ENCODE measurements around the gene GAS5.

Gene GAS5

DNA sequence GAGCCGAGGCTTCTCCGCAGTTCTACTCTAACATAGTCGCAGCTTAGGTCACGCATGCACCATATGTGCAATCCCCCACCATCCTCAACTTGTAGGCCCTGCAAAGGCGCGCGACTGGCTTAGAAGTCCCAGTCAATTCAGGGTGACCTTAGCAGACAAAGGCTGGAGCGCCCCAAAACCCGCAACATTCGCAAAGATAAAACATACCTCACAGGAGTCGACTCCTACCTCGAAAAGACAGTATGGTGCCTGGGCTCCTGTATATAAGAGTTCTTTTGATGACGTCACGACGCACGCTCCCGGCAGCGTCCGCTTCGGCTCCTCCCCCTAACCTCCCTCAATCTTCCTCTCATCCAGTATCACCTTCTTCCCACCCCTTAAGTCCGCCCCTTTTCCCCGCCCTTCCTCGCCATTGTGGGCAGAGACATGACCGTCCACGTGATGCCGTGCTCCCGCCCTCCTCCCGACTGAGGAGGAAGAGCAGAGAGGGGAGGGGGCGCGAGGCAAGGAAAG is at the start of gene GAS5:
Gene GAS5 (minus strand): TSS at position 237 of the 513 bp plus-strand sequence.
- peaks cover 60% of the 10 kb centered on the region for H3K36me3 ChIP-seq
- peak within 1 kb of the TSS; percentile 96 for H3K4me3 ChIP-seq (ENCODE audit: low read depth, low read length)
- peak; percentile 100 for DNase-seq
- no peaks in the 10 kb centered on the region for H3K27me3 ChIP-seq (ENCODE audit: insufficient read depth, low read depth, severe bottlenecking)
- H3K27ac ChIP-seq: peak within 1 kb of the TSS; percentile 95
- TF ChIP-seq, protein P1, sequence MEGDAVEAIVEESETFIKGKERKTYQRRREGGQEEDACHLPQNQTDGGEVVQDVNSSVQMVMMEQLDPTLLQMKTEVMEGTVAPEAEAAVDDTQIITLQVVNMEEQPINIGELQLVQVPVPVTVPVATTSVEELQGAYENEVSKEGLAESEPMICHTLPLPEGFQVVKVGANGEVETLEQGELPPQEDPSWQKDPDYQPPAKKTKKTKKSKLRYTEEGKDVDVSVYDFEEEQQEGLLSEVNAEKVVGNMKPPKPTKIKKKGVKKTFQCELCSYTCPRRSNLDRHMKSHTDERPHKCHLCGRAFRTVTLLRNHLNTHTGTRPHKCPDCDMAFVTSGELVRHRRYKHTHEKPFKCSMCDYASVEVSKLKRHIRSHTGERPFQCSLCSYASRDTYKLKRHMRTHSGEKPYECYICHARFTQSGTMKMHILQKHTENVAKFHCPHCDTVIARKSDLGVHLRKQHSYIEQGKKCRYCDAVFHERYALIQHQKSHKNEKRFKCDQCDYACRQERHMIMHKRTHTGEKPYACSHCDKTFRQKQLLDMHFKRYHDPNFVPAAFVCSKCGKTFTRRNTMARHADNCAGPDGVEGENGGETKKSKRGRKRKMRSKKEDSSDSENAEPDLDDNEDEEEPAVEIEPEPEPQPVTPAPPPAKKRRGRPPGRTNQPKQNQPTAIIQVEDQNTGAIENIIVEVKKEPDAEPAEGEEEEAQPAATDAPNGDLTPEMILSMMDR (IDR thresholded peaks at IDR 0.05; ENCODE audit: low read depth, low read length): no peak
- no peaks in the 10 kb centered on the region for H3K9me3 ChIP-seq (ENCODE audit: severe bottlenecking)

DNA sequence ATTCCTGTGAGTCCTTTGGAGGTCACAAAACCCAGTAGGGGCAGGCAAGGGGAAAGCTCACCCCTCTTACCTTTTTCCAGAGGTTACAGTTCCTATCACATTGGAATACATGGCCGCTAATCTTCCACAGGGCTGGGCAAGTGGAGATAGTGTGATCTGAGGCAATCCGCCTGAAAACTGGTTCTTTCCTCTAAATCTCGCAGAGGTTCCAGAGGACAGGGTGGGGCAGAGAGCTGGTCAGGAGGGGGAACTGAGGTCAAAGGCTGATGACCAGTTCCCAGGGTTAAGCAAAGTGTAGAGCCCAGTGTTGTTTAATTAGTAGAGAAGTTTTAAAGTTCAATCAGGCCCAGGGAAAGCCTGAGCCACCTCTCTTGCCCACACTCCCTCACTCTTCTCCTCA is 49.4 kb upstream of the GAS5 start, which contains the start of gene SERPINC1:
Gene SERPINC1 (minus strand): TSS at position 179 of the 400 bp plus-strand sequence. CDS start 68 bp downstream, at position 111.
- H3K27ac ChIP-seq: no peak within 1 kb of the TSS
- TF ChIP-seq, protein P1 (IDR thresholded peaks at IDR 0.05; ENCODE audit: low read depth, low read length): no peak
- H3K36me3 ChIP-seq: no peaks in the 10 kb centered on the region
- no peaks in the 10 kb centered on the region for H3K9me3 ChIP-seq (ENCODE audit: severe bottlenecking)
- no peak for DNase-seq
- no peaks in the 10 kb centered on the region for H3K27me3 ChIP-seq (ENCODE audit: insufficient read depth, low read depth, severe bottlenecking)
- no peak within 1 kb of the TSS for H3K4me3 ChIP-seq (ENCODE audit: low read depth, low read length)

DNA sequence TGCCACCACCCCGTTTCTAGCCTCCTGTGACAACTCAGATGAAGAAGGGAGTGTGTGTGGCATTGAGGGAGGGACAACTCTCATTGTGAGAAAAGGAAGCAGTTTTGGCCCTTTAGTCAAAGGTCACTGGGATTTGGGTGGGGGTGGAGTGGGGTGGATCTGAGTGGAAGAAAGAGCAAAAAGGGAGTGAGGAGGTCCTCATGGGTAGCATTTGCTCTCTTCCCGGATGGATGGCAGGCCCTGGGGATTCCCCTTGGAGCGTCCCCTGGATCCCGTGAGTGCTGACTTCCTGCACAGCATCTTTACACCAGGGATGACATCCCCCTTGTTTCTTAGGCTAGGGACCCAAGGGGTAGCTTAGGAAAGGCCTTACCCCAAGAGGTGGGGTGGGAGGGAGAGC is 48.9 kb upstream of the GAS5 start:
- Histone ChIP-seq H3K4me3 (ENCODE audit: low read depth, low read length) (no peak overlapping the region), H3K27ac (no peak overlapping the region), H3K27me3 (ENCODE audit: insufficient read depth, low read depth, severe bottlenecking) (no peaks in the 10 kb centered on the region), H3K9me3 (ENCODE audit: severe bottlenecking) (no peaks in the 10 kb centered on the region), H3K36me3 (no peaks in the 10 kb centered on the region)
- DNase-seq: no peak
- TF ChIP-seq, protein P1 (IDR thresholded peaks at IDR 0.05; ENCODE audit: low read depth, low read length): no peak

DNA sequence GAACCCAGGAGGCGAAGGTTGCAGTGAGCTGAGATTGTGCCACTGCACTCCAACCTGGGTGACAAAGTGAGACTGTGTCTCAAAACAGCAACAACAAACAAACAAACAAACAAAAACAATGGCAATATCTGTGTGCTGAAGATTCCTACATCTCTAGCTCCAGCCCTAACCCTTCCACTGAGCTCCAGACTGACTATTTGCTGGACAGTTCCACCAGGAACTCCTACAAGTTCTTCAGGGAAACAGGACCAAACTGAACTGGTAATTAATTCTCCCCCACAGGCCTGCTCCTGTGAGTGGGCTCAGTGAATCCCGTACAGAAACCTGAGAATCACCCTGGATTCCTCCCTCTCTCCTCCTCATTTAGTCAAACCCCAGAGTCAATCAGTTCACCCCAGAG is 47.8 kb upstream of the GAS5 start:
- Histone ChIP-seq H3K27ac (no peak overlapping the region), H3K9me3 (ENCODE audit: severe bottlenecking) (no peaks in the 10 kb centered on the region), H3K36me3 (no peaks in the 10 kb centered on the region), H3K4me3 (ENCODE audit: low read depth, low read length) (no peak overlapping the region), H3K27me3 (ENCODE audit: insufficient read depth, low read depth, severe bottlenecking) (no peaks in the 10 kb centered on the region)
- DNase-seq: no peak
- TF ChIP-seq, protein P1 (IDR thresholded peaks at IDR 0.05; ENCODE audit: low read depth, low read length): no peak

DNA sequence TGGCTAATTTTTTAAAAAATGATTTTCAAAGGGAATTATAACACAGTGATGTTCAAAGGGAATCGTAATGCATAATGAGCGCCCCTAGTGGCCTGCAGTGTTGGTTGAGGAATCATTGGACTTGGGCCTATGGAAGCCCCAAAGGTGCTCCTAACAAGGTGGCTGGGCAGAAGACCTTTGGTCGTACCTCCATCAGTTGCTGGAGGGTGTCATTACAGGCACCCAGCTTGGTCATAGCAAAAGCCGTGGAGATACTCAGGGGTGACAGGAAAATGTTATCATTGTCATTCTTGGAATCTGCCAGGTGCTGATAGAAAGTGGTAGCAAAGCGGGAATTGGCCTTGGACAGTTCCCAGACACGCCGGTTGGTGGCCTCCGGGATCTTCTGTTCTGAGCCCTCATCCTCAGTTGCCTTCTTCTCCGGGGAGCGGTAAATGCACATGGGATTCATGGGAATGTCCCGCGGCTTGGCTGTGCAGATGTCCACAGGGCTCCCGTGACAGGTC is 46.6 kb upstream of the GAS5 start:
- DNase-seq: peak; percentile 42
- no peaks in the 10 kb centered on the region for H3K36me3 ChIP-seq
- TF ChIP-seq, protein P1 (IDR thresholded peaks at IDR 0.05; ENCODE audit: low read depth, low read length): peak; percentile 69
- H3K27ac ChIP-seq: no peak overlapping the region
- H3K4me3 ChIP-seq (ENCODE audit: low read depth, low read length): no peak overlapping the region
- no peaks in the 10 kb centered on the region for H3K27me3 ChIP-seq (ENCODE audit: insufficient read depth, low read depth, severe bottlenecking)
- H3K9me3 ChIP-seq (ENCODE audit: severe bottlenecking): no peaks in the 10 kb centered on the region

DNA sequence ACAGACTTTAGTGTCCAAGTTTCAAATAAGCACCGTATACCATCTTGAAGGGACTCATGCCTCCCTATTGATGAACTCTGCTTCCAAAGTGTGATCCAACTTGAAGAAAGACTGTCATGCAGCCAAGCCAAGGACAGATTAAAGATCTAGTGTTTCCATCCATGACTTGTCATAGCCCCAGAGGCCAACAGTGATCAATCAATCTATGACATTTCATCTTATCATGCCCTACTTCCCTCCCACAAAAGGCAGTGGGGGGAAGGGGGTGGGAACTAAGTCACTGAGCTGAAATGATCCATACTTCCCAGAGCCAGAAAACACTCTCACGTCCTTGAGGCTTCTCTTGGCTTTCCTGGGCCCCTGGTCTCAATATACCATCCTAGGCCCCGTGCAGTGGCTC is 45.3 kb upstream of the GAS5 start:
- no peaks in the 10 kb centered on the region for H3K36me3 ChIP-seq
- H3K9me3 ChIP-seq (ENCODE audit: severe bottlenecking): no peaks in the 10 kb centered on the region
- DNase-seq: no peak
- TF ChIP-seq, protein P1 (IDR thresholded peaks at IDR 0.05; ENCODE audit: low read depth, low read length): no peak
- H3K4me3 ChIP-seq (ENCODE audit: low read depth, low read length): no peak overlapping the region
- no peak overlapping the region for H3K27ac ChIP-seq
- H3K27me3 ChIP-seq (ENCODE audit: insufficient read depth, low read depth, severe bottlenecking): no peaks in the 10 kb centered on the region
